Endothelial cell of umbilical vein (primary cell): ENCODE measurements around the gene MT1E.

Experiments
- POLR2A ChIP-seq: IDR thresholded peaks from 2 replicates; pipeline ENCODE4 v1.6.1; 2012; ENCODE audit warnings: low read depth, mild to moderate bottlenecking, control low read depth, low read length
- POLR2AphosphoS5 ChIP-seq: IDR thresholded peaks from 2 replicates; pipeline ENCODE4 v1.6.1; 2012; ENCODE audit warnings: low read depth, mild to moderate bottlenecking, control low read depth, low read length, moderate library complexity; ENCODE audit not compliant: insufficient read depth
- TF ChIP-seq, protein P1 (sequence below), 2 donors: IDR thresholded peaks; 1 replicate in 1 of 2; 2 replicates in 1 of 2; pipeline ENCODE4 v1.5.1; 2011; ENCODE audit warnings: low read length in 2 of 2, mild to moderate bottlenecking in 2 of 2, moderate library complexity in 2 of 2, control low read depth in 1 of 2, inconsistent platforms in 1 of 2, low read depth in 1 of 2; ENCODE audit not compliant: insufficient read depth in 1 of 2; ENCODE audit errors: extremely low read depth in 1 of 2
- TF ChIP-seq, protein P2 (sequence below): IDR thresholded peaks from 2 replicates; pipeline ENCODE4 v1.6.1; 2011; ENCODE audit not compliant: insufficient read depth, insufficient read length

DNA sequence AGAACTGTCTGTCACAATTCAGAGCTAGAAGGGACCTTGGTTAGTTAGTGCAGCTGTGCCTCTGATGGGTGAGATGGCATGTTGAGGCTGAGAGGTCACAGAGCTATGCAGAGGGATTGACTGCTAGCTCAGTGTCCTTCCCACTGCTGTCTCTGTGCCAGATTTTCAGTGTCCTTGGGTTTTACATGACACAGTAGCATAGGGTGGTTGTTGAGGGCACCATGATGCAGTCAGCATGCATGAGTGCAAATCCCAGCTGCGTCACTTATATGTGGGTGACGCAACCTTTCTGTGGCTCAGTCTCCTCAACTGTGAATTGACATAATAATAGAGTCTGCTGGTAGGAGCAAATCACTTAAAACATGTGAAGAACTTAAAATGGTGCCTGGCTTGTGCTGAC, 15.6 kb downstream of the MT1E start:
- TF ChIP-seq, protein P1, sequence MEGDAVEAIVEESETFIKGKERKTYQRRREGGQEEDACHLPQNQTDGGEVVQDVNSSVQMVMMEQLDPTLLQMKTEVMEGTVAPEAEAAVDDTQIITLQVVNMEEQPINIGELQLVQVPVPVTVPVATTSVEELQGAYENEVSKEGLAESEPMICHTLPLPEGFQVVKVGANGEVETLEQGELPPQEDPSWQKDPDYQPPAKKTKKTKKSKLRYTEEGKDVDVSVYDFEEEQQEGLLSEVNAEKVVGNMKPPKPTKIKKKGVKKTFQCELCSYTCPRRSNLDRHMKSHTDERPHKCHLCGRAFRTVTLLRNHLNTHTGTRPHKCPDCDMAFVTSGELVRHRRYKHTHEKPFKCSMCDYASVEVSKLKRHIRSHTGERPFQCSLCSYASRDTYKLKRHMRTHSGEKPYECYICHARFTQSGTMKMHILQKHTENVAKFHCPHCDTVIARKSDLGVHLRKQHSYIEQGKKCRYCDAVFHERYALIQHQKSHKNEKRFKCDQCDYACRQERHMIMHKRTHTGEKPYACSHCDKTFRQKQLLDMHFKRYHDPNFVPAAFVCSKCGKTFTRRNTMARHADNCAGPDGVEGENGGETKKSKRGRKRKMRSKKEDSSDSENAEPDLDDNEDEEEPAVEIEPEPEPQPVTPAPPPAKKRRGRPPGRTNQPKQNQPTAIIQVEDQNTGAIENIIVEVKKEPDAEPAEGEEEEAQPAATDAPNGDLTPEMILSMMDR (IDR thresholded peaks at IDR 0.05; ENCODE audit: extremely low read depth in 1 of 2, insufficient read depth in 1 of 2, low read depth in 1 of 2, low read length in 2 of 2): no peak
- TF ChIP-seq POLR2AphosphoS5 (no peak), POLR2A (no peak)
- TF ChIP-seq, protein P2, sequence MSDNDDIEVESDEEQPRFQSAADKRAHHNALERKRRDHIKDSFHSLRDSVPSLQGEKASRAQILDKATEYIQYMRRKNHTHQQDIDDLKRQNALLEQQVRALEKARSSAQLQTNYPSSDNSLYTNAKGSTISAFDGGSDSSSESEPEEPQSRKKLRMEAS: no peak
